Stimulated activated naive CD8-positive, alpha-beta T cell treated with anti-CD3 and anti-CD28 coated beads, Interleukin-15, Interleukin-2, amounts not matched to agents 100 ng/mL and 50 ng/mL, for 24 hours (primary cell): ENCODE measurements around the gene ADGRB3.
"Not testable (repeated sequence)": the region's sequence is repeated elsewhere in the genome, so short reads cannot be mapped to it uniquely, and the experiment has no call there.

ENCODE experiments used
- H3K27ac Mint-ChIP-seq: one replicate; pipeline ENCODE4 v1.8.0; 2021; ENCODE audit warnings: mild to moderate bottlenecking, mixed read lengths
- H3K27me3 Mint-ChIP-seq: one replicate; pipeline ENCODE4 v1.8.0; 2021; ENCODE audit warnings: mixed read lengths
- H3K36me3 Mint-ChIP-seq: one replicate; pipeline ENCODE4 v1.8.0; 2021; ENCODE audit warnings: low read depth, mixed read lengths
- H3K4me1 Mint-ChIP-seq: one replicate; pipeline ENCODE4 v1.8.0; 2021; ENCODE audit warnings: low read depth, mixed read lengths
- H3K4me3 Mint-ChIP-seq: one replicate; pipeline ENCODE4 v1.8.0; 2021; ENCODE audit warnings: mild to moderate bottlenecking, mixed read lengths
- H3K9me3 Mint-ChIP-seq: one replicate; pipeline ENCODE4 v1.8.0; 2021; ENCODE audit warnings: mixed read lengths

The ADGRB3 gene

GRCh38 chr6:68657374-68658139 is 22.5 kb downstream of the ADGRB3 start:
- Mint-ChIP-seq H3K27ac (no peak overlapping the region), H3K9me3 (no peaks in the 10 kb centered on the region), H3K36me3 (no peaks in the 10 kb centered on the region), H3K4me3 (no peak overlapping the region), H3K27me3 (no peaks in the 10 kb centered on the region), H3K4me1 (no peaks in the 10 kb centered on the region)

DNA sequence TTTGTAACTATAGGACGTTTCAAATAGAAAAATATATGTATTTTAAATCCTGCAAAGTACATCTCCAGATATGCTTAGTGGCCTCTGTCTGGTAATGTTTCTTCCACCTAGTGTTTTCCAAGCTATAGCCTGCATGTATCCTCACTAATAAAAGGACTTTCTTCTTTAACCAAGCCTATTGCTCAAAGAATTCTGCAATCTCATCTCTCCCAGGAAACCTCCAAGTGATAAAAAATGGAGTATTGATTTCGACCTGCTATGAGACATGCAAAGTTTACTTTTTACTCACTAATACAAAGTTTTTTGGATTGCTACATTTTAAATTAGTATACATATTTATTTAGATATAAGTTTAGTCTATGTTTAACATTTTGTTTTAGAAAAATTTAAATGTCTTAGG is 23.3 kb downstream of the ADGRB3 start:
- H3K4me3 Mint-ChIP-seq: no peak overlapping the region
- no peaks in the 10 kb centered on the region for H3K4me1 Mint-ChIP-seq
- no peaks in the 10 kb centered on the region for H3K9me3 Mint-ChIP-seq
- no peaks in the 10 kb centered on the region for H3K36me3 Mint-ChIP-seq
- H3K27me3 Mint-ChIP-seq: no peaks in the 10 kb centered on the region
- H3K27ac Mint-ChIP-seq: no peak overlapping the region

DNA sequence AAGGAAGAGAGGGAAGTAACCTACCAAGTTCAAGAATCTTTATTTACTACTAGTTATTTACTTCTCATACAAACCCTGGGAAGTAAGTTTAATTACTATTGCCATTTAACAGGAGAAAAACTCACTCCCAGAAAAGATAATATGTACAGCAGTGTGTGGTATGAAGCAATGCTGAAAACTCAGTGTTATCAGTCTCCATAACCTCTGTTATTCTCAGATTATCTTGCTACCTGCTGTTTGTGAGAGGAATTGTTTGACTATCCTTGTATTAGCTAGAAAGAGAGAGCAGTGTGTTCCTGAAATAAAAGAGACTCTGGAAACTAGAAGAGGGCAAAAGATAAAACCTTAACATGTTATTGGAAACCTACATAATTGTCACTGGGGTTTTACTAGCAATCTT is 38.2 kb downstream of the ADGRB3 start:
- Mint-ChIP-seq H3K27ac (no peak overlapping the region), H3K27me3 (no peaks in the 10 kb centered on the region), H3K36me3 (no peaks in the 10 kb centered on the region)

DNA sequence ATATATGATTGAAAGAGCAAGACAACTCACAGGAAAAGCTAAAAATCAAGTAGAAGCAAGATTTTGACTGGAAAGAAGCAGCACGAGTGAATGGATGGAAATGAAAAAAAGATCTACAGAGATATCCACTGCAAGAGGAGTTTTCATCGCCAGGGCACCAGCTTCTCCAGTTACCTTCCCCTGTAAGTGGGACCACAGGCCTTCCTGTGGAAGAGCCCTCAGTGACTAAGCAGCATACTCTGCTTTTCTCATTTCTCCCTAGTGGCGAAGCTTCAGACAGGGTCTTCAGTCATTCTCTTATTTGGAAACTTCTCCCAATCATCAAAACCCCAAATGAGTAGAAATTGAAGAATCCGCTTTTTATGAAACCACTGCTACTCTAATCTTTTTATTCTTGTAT is 40.5 kb downstream of the ADGRB3 start:
- Mint-ChIP-seq H3K27me3 (no peaks in the 10 kb centered on the region), H3K4me1 (no peaks in the 10 kb centered on the region), H3K36me3 (no peaks in the 10 kb centered on the region), H3K9me3 (no peaks in the 10 kb centered on the region), H3K27ac (no peak overlapping the region), H3K4me3 (no peak overlapping the region)

More for the DNA sequence above, 38.2 kb downstream of the ADGRB3 start:
- Mint-ChIP-seq H3K4me3 (no peak overlapping the region), H3K9me3 (no peaks in the 10 kb centered on the region), H3K4me1 (no peaks in the 10 kb centered on the region)

GRCh38 chr6:68676094-68676493 is 41.0 kb downstream of the ADGRB3 start:
- not testable (repeated sequence) for H3K9me3 Mint-ChIP-seq, H3K27me3 Mint-ChIP-seq, H3K36me3 Mint-ChIP-seq, H3K4me1 Mint-ChIP-seq, H3K4me3 Mint-ChIP-seq, H3K27ac Mint-ChIP-seq

- Mint-ChIP-seq H3K27me3 (no peaks in the 10 kb centered on the region), H3K36me3 (no peaks in the 10 kb centered on the region), H3K4me1 (no peaks in the 10 kb centered on the region), H3K4me3 (no peak overlapping the region), H3K9me3 (no peaks in the 10 kb centered on the region), H3K27ac (no peak overlapping the region)
Measured at GRCh38 chr6:68677058-68677457, 42.0 kb downstream of the ADGRB3 start.

GRCh38 chr6:68679399-68679798 is 44.3 kb downstream of the ADGRB3 start:
- H3K27me3 Mint-ChIP-seq: no peaks in the 10 kb centered on the region
- no peaks in the 10 kb centered on the region for H3K4me1 Mint-ChIP-seq
- no peak overlapping the region for H3K27ac Mint-ChIP-seq
- no peaks in the 10 kb centered on the region for H3K36me3 Mint-ChIP-seq
- H3K9me3 Mint-ChIP-seq: no peaks in the 10 kb centered on the region
- H3K4me3 Mint-ChIP-seq: no peak overlapping the region

DNA sequence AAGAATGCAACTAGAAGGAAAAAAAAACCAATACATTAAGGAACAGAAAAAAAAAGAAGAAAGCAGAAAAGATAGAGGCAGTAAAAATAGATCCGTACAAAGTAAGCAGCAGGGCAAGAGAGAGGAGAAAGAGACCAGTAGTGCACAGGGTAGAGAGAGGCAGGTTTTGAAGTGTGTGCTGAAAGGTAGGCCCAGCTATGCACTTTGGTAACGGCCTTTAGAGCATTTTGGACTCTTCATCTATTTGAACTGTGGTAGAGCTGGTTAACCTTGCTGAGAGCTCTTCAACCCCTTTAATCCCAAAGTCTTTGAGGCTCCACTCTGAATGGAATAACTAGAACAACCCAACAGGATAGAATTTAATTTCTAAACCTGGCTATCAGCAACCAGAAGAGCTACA is 45.2 kb downstream of the ADGRB3 start:
- Mint-ChIP-seq H3K27ac (no peak overlapping the region), H3K4me1 (no peaks in the 10 kb centered on the region), H3K4me3 (no peak overlapping the region), H3K36me3 (no peaks in the 10 kb centered on the region), H3K27me3 (no peaks in the 10 kb centered on the region), H3K9me3 (no peaks in the 10 kb centered on the region)

GRCh38 chr6:68689910-68690309 is 54.8 kb downstream of the ADGRB3 start:
- no peaks in the 10 kb centered on the region for H3K27me3 Mint-ChIP-seq
- H3K4me1 Mint-ChIP-seq: no peaks in the 10 kb centered on the region
- H3K36me3 Mint-ChIP-seq: no peaks in the 10 kb centered on the region
- no peak overlapping the region for H3K27ac Mint-ChIP-seq
- H3K4me3 Mint-ChIP-seq: no peak overlapping the region
- H3K9me3 Mint-ChIP-seq: no peaks in the 10 kb centered on the region

GRCh38 chr6:68691120-68691519 is 56.0 kb downstream of the ADGRB3 start:
- no peaks in the 10 kb centered on the region for H3K9me3 Mint-ChIP-seq
- no peaks in the 10 kb centered on the region for H3K27me3 Mint-ChIP-seq
- no peaks in the 10 kb centered on the region for H3K4me1 Mint-ChIP-seq
- H3K4me3 Mint-ChIP-seq: no peak overlapping the region
- H3K36me3 Mint-ChIP-seq: no peaks in the 10 kb centered on the region
- H3K27ac Mint-ChIP-seq: no peak overlapping the region

GRCh38 chr6:68693271-68693670 is 58.2 kb downstream of the ADGRB3 start:
- Mint-ChIP-seq H3K27ac (no peak overlapping the region), H3K27me3 (no peaks in the 10 kb centered on the region), H3K4me1 (no peaks in the 10 kb centered on the region), H3K4me3 (no peak overlapping the region), H3K9me3 (no peaks in the 10 kb centered on the region), H3K36me3 (no peaks in the 10 kb centered on the region)

GRCh38 chr6:68695403-68695802 is 60.3 kb downstream of the ADGRB3 start:
- no peaks in the 10 kb centered on the region for H3K9me3 Mint-ChIP-seq
- no peaks in the 10 kb centered on the region for H3K36me3 Mint-ChIP-seq
- no peaks in the 10 kb centered on the region for H3K27me3 Mint-ChIP-seq
- H3K27ac Mint-ChIP-seq: no peak overlapping the region
- H3K4me1 Mint-ChIP-seq: no peaks in the 10 kb centered on the region
- H3K4me3 Mint-ChIP-seq: no peak overlapping the region

- no peaks in the 10 kb centered on the region for H3K36me3 Mint-ChIP-seq
- H3K9me3 Mint-ChIP-seq: no peaks in the 10 kb centered on the region
- no peaks in the 10 kb centered on the region for H3K4me1 Mint-ChIP-seq
- no peaks in the 10 kb centered on the region for H3K27me3 Mint-ChIP-seq
- no peak overlapping the region for H3K4me3 Mint-ChIP-seq
- H3K27ac Mint-ChIP-seq: no peak overlapping the region
Measured at GRCh38 chr6:68695838-68696237, 60.8 kb downstream of the ADGRB3 start.

GRCh38 chr6:68697394-68697793 is 62.3 kb downstream of the ADGRB3 start:
- H3K4me3 Mint-ChIP-seq: no peak overlapping the region
- H3K36me3 Mint-ChIP-seq: no peaks in the 10 kb centered on the region
- no peak overlapping the region for H3K27ac Mint-ChIP-seq
- H3K9me3 Mint-ChIP-seq: no peaks in the 10 kb centered on the region
- H3K27me3 Mint-ChIP-seq: no peaks in the 10 kb centered on the region
- H3K4me1 Mint-ChIP-seq: no peaks in the 10 kb centered on the region

DNA sequence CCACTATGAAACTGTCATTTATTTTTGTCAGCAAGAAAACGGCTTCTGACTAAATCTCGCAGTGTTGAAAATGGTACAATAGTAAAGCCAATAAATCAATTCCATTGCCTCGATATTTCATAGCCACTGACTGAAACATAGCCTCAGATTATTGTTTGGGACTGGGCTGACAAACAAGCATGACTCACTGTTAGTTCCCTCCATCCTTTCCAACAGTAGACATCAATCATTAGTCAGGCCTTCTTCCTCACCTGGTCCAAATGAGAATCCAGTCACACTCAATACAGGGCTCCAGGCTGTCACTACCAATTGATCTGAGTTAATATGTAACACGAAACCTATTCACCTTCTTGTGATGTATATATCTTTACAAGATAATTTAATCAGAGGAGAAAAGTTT is 66.1 kb downstream of the ADGRB3 start:
- Mint-ChIP-seq H3K9me3 (no peaks in the 10 kb centered on the region), H3K4me3 (no peak overlapping the region), H3K27ac (no peak overlapping the region), H3K27me3 (no peaks in the 10 kb centered on the region), H3K36me3 (no peaks in the 10 kb centered on the region), H3K4me1 (no peaks in the 10 kb centered on the region)

- Mint-ChIP-seq H3K27me3 (no peaks in the 10 kb centered on the region), H3K4me1 (no peaks in the 10 kb centered on the region), H3K27ac (no peak overlapping the region), H3K9me3 (no peaks in the 10 kb centered on the region), H3K36me3 (no peaks in the 10 kb centered on the region), H3K4me3 (no peak overlapping the region)
Measured at GRCh38 chr6:68704485-68704884, 69.4 kb downstream of the ADGRB3 start.
